Measurements from ENCODE around the gene HTRA1. TPM values are rescaled to one million over a fixed set of nuclear protein-coding genes. Genes with fewer than 3 reads are reported as not detected.

HTRA1 gene
- total RNA-seq, 1 experiment from 2014 or later, result 63.4 TPM

DNA sequence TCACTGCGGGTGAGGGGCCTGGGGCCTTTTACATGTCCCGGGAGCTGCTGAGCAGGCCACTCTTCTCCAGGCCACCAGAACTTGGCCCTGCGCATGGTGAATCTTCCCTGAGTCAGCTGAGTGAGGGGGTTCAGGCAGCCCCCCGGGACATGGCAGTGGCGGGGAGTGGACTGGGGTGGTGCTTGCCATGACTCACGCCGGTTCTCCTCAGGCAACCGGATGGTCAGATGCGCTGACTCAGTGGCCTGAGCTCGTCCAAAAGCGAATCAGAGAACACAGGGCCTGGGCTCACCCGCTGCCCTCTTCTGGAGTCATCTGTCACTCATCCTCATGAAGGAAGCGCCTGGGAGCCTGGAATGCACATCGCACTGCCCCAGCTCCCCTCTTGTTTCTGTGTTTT lies 33.5 kb downstream of the HTRA1 start:
- DNase-seq (ENCODE audit: low spot score), result no peak

DNA sequence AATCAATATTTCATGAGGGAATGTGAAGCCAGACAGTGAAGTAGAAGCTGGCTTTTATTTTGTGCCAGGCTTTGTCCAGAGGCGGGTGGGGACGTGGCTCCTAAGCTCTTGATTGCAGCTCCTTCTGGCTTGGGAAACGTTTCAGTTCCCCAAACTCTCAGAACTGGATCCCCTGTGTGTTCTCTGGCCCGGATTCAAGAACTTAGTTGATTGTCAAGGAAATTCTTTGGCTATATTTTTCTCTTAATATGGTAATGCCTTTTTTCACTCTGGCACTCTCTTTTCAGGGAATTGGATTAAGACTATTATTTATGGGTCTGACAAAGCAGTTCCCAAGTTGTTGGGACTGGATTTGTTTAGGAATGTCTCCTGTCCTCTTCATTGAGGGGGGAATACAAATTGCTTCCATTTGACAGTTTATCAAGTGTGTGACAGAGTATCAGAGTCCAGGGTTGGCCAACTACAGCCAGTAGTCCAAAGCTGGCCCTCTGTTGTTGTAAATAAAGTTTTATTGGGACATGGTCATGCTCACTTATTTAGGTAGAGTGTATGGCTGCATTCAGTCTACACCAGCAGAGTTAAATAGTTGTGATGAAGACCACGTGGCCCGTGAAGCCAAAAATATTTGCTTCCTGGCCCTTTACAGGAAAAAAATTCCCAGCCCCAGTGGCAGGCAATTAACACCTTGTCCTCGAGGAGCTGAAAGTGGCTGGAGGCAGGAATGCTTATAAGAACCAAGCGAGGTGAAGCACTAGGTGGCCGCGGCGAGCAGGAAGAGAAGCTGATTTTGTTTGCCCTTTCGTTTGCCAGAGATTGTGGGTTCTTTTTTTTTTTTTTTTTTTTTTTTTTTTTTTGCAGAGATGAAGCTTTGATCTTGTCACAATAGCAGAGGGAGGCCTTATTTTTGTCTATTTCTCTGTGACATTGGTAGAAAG lies 34.3 kb downstream of the HTRA1 start:
- DNase-seq (ENCODE audit: low spot score), result no peak

- DNase-seq (ENCODE audit: low spot score), result no peak
Measured at GRCh38 chr10:122497241-122497640, 35.9 kb downstream of the HTRA1 start.

GRCh38 chr10:122498521-122498920 lies 37.2 kb downstream of the HTRA1 start:
- DNase-seq (ENCODE audit: low spot score), result no peak

DNA sequence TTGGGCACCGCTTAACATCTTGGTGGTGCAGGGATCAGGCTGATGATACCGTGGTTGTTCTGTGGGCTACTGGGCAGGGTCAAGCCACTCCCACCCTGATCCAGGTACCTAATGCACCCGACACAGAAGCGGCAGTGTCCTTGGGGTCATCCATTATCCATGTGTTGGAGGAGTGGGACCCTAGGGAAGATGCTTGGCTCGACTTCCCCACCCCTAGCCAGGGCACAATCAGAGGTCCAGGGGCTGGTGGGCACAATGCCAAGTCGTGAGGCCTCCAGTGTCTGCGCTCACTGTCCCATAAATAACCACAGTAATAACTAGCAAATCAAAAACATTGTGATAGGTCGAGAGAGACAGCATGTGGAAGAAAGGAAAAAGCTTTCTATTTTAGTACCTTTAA lies 37.7 kb downstream of the HTRA1 start:
- DNase-seq (ENCODE audit: low spot score), result no peak

DNA sequence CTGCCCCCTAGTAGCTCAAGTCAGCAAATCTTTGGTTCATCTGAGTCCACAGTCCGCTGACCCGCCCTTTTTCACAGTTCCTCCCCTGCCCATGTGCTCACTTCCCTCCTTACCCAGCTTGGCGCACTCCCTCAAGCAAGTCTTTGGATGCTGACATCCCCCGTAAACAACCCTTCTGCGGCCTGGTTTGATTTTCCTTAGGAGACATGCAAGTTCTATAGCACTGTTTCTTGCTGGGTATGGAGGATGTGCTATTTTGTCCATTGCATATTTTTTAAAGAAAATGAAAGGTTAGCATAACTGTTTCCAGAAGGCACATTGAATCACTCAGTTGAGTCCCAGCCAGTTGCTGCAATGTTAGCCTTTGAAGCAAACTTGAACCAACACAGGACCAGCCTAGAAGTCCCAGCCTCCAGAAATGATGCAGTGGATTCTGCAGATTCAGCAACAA lies 38.2 kb downstream of the HTRA1 start:
- DNase-seq (ENCODE audit: low spot score), result no peak

DNA sequence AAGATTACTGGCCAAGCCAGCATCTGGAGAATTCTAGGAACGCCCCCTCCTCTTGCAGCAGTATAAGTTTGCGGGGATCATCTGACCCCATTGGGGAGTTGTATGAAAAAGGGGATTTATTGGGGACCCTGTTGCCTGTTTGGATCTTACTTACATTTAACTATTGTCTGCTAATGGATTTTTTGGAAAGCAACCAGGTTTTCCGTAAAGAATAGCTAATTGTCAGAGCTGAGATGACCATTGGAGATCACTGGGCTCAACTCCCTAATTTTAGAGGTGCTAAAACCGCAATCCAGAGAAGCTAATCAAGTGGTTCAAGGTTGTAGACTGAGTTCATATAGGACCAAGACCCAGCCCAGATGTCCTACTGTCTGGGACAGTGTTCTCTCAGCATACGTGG lies 38.8 kb downstream of the HTRA1 start:
- no peak for DNase-seq (ENCODE audit: low spot score)

GRCh38 chr10:122500726-122501125 lies 39.4 kb downstream of the HTRA1 start:
- DNase-seq (ENCODE audit: low spot score), result no peak

- no peak for DNase-seq (ENCODE audit: low spot score)
Measured at GRCh38 chr10:122503012-122503411, 41.7 kb downstream of the HTRA1 start.

DNA sequence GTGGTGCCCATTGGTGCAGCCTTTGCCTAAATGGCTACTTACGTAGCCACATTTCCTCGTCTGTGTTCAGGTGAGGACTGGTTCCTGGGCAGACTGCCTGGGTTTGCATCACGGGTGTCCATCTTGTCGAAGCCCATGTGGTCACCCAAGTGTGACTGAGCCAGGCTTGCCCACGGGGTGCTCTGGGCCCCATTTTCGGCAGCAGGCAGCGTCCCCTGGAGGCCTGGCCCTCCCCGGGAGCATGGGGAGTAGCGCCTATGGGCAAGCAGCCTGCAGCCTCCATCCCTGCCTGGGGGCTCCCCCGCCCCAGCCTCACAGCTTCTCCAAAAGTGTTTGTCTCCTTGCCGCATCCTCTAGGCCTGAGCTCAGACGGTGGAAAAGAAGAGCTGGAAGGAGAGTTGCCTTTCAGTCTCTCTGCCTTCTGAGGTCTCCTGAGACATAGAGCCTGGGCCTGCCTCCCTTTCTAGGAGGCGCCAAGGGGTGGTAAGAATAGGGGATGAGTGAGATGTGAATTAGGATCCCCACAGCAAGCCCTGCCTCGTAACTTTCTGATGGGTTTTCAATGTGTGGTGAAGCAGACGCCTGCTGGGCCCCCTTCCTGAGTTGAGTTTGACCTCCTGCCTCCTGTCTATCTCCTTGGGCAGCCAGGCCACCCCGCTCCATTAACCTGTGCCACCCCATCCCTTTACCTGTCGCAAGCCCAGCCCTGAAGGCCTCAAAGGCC lies 42.7 kb downstream of the HTRA1 start:
- no peak for DNase-seq (ENCODE audit: low spot score)

DNA sequence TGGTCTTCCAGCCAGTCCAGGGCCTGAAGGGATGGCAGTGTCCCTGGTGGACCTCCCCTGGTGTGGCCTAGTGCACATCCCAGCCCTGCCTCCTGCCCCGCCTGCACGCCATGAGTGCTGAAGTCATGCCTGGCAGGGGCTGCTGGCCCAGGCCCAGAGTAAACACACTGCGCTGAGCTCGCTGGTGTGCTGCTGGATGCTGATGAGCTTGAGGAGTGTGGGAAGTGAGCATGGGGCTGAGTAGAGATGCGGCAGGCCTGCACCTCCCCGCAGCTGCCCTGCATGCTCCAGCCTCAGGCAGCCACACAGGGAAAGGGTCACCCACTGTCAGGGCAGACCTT lies 43.2 kb downstream of the HTRA1 start:
- DNase-seq (ENCODE audit: low spot score), result peak; percentile 91

- no peak for DNase-seq (ENCODE audit: low spot score)
Measured at GRCh38 chr10:122505011-122505410, 43.7 kb downstream of the HTRA1 start.

DNA sequence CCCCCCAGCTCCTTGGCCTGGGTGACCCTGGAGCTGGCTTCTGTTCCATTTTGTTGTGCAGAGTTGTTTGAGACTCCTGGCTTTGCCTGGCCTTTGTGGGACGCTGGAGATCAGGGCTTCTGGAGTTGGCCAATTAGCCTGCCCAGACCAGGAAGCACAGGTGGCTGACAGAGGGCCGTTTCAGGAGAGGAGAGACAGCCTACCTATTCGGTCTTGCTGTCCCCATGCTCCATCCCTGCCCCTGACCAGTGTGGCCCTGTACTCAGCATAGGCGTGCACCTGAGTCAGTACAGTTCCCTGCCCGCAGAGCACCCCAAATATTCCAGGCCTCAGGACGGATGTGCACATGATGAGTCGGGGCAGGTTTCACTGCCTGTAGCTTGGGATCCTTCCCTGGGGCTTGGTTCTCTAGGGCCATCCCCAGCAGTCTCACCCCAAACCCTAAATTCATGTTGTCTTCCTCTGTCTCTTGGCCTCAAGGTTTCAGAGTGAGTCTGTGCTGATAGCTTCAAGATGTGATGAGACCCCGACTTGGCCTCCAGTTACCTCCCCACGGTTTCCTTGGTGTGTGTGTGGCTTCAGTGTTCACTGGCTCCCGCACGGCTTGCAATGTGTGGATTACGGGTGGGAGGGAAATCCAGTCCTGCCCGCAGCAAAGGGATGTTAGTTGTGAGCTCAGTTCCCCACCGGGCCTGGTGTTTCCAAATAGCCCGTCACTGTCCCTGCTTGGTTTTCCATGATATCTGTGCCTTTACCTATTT lies 44.7 kb downstream of the HTRA1 start:
- no peak for DNase-seq (ENCODE audit: low spot score)

- no peak for DNase-seq (ENCODE audit: low spot score)
Measured at GRCh38 chr10:122507616-122508015, 46.3 kb downstream of the HTRA1 start.

DNA sequence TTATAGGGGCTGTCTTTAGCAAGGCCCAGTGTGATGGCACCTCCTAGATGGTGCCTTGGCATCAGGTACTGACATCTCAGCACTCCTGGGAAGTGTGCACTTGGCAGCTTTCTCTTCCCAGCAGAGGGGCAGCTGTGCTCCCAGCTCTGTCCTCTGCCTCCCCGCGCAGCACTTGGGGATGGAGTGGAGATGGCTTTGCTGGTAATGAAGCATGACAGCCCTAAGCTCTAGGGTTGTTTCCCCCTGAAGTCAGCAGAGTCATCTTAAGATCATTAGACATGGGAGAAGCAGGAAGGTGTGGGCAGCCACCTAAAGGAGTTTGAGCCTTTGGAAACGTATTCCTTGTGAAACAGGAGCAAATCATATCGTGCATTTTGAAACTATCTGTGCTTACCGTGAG lies 46.7 kb downstream of the HTRA1 start:
- DNase-seq (ENCODE audit: low spot score), result no peak

GRCh38 chr10:122509323-122509722 lies 48.0 kb downstream of the HTRA1 start:
- no peak for DNase-seq (ENCODE audit: low spot score)

DNA sequence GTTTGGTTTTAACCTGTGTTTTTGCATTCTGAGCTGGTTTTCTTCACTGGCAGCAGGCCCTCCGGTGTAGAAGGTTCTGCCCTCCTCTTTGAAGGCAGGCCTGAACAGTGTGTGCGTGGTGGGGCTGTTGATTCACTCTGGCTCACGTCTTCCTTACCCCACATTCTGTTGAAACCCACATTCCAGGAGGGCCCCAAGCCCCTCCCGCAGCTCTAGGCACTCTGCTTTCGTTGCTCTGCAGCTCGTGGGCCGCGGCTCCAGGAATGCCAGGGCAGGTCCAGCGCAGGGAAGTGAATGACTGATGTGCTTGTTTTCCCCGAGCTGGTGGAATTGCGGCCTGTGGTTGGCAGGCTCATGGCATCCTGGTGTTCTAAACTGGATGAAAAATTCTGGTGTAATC lies 49.0 kb downstream of the HTRA1 start:
- no peak for DNase-seq (ENCODE audit: low spot score)

- DNase-seq (ENCODE audit: low spot score), result no peak
Measured at GRCh38 chr10:122510736-122511135, 49.4 kb downstream of the HTRA1 start.

GRCh38 chr10:122513053-122513452 lies 51.7 kb downstream of the HTRA1 start:
- DNase-seq (ENCODE audit: low spot score), result no peak

- DNase-seq (ENCODE audit: low spot score), result no peak
Measured at GRCh38 chr10:122514045-122514840, 52.9 kb downstream of the HTRA1 start.

DNA sequence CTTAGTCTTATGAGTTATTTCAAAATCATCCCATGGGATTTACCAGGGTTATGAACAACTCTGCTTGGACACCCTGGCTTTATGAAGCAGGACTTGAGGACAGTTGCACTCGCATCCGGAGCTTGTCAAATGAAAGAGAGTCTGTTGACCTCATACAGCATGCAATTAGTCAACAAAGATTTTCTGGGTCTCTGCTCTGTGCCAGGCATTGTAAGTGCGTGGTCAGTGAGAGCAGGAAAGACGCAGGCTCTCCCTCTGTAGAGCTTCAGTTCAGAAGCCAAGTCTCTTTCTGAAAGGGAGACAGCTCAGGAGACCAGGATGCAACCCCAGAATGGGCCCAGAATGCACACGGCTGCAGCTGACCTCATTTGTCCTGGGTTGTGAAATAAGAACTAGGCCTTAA lies 53.7 kb downstream of the HTRA1 start:
- no peak for DNase-seq (ENCODE audit: low spot score)
